ENCODE measurements around the gene IFT88. TPM values are rescaled to one million over a fixed set of nuclear protein-coding genes. Genes with fewer than 3 reads are reported as not detected.

The IFT88 gene
- total and polyA plus RNA-seq, 9 of the 15 experiments (the other 6 are each of a cell fraction or from before 2014, with no cell fraction given) = 8.3 to 13.5 (median 10.0) TPM

DNA sequence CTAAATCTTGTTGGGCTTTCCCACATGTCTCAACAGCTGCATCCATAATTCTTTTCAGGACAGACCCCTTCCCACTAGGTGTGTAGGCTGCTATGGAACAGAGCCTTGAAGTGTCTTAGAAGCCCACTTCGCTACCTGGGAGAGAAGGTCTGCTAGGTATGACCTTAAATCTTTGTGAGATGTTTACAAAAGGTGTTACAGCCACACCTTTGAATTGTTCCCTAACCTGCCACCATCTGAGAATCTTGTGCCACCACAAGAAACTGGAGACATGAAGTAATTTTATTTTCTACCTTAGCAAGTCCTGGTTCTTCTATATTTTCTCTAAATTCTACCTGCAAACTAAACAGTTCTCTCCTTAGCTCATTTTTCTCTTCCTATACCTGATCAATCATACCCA lies 69.1 kb downstream of the IFT88 start (continued):
- no peak for TF ChIP-seq E2F8 (IDR thresholded peaks at IDR 0.05; ENCODE audit: low read depth, partially characterized antibody)
- TF ChIP-seq ADNP (tag; IDR thresholded peaks at IDR 0.05) = no peak
- TF ChIP-seq SUPT5H (IDR thresholded peaks at IDR 0.05) = no peak
- no peak for TF ChIP-seq SETDB1 (IDR thresholded peaks at IDR 0.05; ENCODE audit: low read length)
- TF ChIP-seq ZEB2 (IDR thresholded peaks at IDR 0.05) = no peak
- no peak for TF ChIP-seq ZSCAN29 (IDR thresholded peaks at IDR 0.05)
- no peak for TF ChIP-seq ZNF764 (CRISPR knock-in tag; IDR thresholded peaks at IDR 0.05; ENCODE audit: low read depth)
- TF ChIP-seq AFF1 (IDR thresholded peaks at IDR 0.05; ENCODE audit: low read depth in 1 of 2, partially characterized antibody in 2 of 2) = no peak
- no peak for TF ChIP-seq CTBP1 (IDR thresholded peaks at IDR 0.05; ENCODE audit: borderline replicate concordance)
- no peak for TF ChIP-seq ZNF395 (CRISPR knock-in tag; IDR thresholded peaks at IDR 0.05)

All from K562 (cell line).